Astrocyte of the cerebellum (primary cell): ENCODE results near the gene PPFIBP1.

Source experiments
- DNase-seq: peaks from one replicate; pipeline ENCODE4 v3.0.0-alpha.2; 2011; ENCODE audit warnings: low read depth
- H3K4me3 ChIP-seq: 2 replicates; pipeline ENCODE4 v1.5.1; 2011; ENCODE audit warnings: mild to moderate bottlenecking, low read depth, low read length, moderate library complexity
- in situ Hi-C: cut with HindIII; loops from 2 replicates; pipeline ENCODE4 v1.10.0; 2017; ENCODE audit warnings: low sequenced_read_pairs
- TF ChIP-seq, protein P1 (sequence below): IDR thresholded peaks from 2 replicates; pipeline ENCODE4 v1.5.1; 2012; ENCODE audit warnings: low read length, low read depth, moderate library complexity, mild to moderate bottlenecking; ENCODE audit errors: missing control alignments

Gene PPFIBP1

DNA sequence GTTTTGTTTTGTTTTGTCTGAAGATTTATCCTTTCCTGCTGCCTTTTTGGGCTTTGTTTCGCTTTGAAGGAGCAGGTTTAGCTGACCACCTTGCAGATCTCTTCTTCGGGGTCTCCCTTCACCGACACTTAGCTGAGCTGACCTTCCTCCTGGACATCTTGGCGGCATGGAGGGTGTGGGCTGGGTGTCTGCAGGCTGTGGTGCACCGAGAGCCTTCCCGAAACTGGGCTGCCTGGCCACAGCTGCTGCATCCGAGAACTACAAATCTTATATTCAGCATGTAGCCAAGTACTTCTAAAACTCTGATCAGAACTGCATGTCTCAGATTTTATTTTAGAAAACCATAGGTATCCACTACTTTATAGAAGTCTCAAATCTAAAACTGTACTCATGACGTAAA is 84.9 kb downstream of the PPFIBP1 start:
- H3K4me3 ChIP-seq: no peak overlapping the region
- in situ Hi-C loops: no loop called here
- TF ChIP-seq, protein P1, sequence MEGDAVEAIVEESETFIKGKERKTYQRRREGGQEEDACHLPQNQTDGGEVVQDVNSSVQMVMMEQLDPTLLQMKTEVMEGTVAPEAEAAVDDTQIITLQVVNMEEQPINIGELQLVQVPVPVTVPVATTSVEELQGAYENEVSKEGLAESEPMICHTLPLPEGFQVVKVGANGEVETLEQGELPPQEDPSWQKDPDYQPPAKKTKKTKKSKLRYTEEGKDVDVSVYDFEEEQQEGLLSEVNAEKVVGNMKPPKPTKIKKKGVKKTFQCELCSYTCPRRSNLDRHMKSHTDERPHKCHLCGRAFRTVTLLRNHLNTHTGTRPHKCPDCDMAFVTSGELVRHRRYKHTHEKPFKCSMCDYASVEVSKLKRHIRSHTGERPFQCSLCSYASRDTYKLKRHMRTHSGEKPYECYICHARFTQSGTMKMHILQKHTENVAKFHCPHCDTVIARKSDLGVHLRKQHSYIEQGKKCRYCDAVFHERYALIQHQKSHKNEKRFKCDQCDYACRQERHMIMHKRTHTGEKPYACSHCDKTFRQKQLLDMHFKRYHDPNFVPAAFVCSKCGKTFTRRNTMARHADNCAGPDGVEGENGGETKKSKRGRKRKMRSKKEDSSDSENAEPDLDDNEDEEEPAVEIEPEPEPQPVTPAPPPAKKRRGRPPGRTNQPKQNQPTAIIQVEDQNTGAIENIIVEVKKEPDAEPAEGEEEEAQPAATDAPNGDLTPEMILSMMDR: no peak
- DNase-seq: no peak

DNA sequence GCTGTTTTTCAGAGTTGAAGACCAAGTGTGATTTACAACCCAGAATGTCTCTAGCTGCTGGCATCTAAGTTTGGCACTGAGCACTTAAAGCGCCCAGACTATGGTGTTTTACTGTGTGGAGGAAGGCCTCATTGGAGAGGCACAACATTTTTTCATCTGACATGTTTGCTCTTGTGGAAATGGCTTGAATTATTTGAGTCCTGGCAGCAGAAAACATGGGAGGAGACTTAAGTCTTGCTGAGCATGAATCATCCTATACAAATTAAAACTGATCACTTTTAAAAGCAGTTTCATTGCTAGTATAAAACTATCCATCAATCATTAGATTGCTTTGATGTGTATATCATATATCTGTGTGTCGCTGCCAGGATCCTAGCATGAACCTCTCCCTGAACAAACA is 86.4 kb downstream of the PPFIBP1 start:
- in situ Hi-C loops: no loop called here
- TF ChIP-seq, protein P1: no peak
- no peak overlapping the region for H3K4me3 ChIP-seq
- DNase-seq: peak; percentile 53

DNA sequence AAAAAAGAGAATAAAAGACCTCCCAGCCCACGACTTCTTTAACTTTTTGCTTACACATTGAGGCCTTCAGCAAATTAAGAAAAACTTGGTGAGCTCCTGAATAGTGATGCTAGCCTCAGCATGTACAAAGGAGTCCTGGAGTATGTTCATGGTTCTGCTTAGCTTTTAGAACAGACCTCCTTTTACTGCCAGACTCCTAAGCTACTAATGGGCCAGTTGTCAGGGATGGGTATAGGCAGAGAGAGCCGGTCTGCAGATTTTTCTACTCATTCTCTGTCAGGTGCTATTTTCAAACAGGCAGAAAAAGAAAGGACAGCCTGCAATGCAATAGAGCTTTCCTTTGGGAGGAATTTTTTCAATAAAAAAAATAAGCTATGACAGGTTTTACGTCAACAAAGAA is 90.4 kb downstream of the PPFIBP1 start:
- in situ Hi-C loops: no loop called here

DNA sequence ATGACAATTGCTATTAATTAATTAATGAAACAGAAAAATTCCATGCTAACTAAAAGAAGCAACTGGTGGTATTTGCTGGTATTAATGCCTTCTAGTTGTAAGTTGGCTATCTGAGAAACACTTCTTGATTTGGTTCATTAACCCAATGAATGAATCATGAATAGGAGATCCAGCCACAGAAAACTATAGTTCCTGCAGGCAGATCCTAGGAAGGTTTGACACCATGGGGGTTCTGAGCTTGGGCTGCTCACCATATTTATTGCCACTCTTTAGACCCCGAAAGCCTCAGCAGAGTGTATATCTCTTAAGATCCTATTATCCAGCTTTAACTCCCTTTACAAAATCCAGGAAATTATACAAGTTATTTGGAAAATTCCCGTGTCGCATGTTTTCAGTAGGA is 90.9 kb downstream of the PPFIBP1 start:
- TF ChIP-seq, protein P1: no peak
- in situ Hi-C loops: no loop called here
- H3K4me3 ChIP-seq: no peak overlapping the region
- no peak for DNase-seq

More for the DNA sequence above, 90.4 kb downstream of the PPFIBP1 start:
- TF ChIP-seq, protein P1: no peak
- DNase-seq: no peak
- H3K4me3 ChIP-seq: no peak overlapping the region

DNA sequence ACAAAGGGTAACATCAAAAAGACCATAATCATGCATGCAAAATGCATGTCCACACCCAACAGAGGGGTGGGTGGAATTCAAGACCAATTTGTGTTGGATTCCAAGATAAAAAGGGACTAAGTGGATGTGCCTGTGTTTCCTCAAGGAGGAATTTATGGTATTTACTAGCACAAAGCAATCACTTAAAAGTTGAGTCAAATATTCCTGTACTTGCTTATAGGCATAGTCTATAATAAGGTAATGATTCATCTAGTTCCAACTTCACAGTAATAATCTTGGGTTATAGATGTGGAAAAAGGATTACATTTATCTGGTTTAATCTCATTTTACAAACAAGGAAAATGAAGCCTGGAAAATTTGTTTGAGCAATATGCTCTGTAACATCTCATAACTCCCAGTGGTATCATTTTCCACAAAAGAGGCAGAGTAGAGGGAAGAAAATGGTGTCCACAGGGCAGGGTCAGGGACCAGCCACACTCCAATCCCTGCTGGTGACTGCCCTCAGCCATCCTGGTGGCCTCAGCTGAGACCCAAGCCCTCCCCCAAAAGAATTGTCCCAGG is 91.4 kb downstream of the PPFIBP1 start:
- in situ Hi-C loops: no loop called here
- no peak for DNase-seq
- H3K4me3 ChIP-seq: no peak overlapping the region
- TF ChIP-seq, protein P1: no peak

DNA sequence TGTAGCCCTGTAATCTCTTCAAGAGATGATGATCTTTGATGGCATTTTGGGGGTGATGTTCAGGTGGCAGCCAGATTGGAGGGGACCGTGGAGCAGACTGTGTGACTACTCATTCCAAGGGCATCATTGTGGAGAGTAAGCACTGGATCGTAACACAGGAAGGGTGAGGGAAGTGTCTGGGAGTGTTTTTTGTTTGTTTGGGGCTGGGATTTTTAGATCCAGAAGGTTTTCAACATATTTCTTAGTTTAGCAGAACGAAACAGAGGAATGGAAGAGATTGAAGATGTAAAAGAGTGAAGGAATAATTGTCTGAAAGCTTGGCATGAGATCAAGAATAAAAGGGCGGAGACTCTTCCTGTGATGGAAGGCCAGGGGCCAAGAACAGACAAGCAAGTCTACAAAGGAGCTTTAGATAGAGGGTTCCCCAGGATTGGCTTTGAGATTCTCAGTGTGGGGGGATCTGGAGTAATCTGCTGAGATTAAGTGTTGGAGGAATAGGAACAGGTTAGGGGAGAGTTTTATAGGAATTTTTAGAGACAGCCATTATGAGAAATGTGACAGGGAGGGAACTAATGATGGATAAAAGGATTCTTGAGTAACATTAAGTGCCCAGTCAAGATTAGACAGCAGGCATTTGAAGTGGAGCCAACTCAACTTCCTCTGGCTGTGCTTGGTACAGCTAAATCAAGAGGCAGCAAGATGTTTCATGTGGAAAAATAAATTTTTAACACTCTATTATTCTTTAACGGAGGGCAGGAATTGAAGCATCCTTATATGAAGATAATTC is 92.5 kb downstream of the PPFIBP1 start:
- no peak overlapping the region for H3K4me3 ChIP-seq
- TF ChIP-seq, protein P1: no peak
- in situ Hi-C loops: no loop called here
- no peak for DNase-seq
